DND-41 (cell line): Measurements from ENCODE around the gene BRCA2.

Experiments used
- ATAC-seq: fragments of 200-7000 bp; cut with Tn5 transposase; 3 replicates; pipeline ENCODE4 v1.9.1; 2021; ENCODE audit warnings: low read depth; ENCODE audit not compliant: insufficient read depth
- DNase-seq: peaks from one replicate; pipeline ENCODE4 v3.0.0-alpha.2; 2020
- H2AFZ ChIP-seq: 2 replicates; pipeline ENCODE4 v1.6.0; 2012; ENCODE audit warnings: low read depth, low read length
- H3K27ac ChIP-seq: 2 replicates; pipeline ENCODE4 v1.5.1; 2012; ENCODE audit warnings: low read length, inconsistent platforms
- H3K27me3 ChIP-seq: fragments of 200-600 bp; sonication (generic); 2 replicates; pipeline ENCODE4 v1.6.0; 2012; ENCODE audit warnings: low read length, mild to moderate bottlenecking, inconsistent platforms; ENCODE audit not compliant: insufficient read depth, poor library complexity
- H3K36me3 ChIP-seq: 2 replicates; pipeline ENCODE4 v1.5.1; 2012; ENCODE audit warnings: low read length, inconsistent platforms; ENCODE audit not compliant: insufficient read depth
- H3K4me1 ChIP-seq: 2 replicates; pipeline ENCODE4 v1.5.1; 2012; ENCODE audit warnings: mild to moderate bottlenecking, low read length; ENCODE audit not compliant: insufficient read depth
- H3K4me2 ChIP-seq: 2 replicates; pipeline ENCODE4 v1.6.0; 2012; ENCODE audit warnings: mild to moderate bottlenecking, moderate library complexity, low read length, inconsistent platforms; ENCODE audit not compliant: insufficient read depth
- H3K4me3 ChIP-seq, 2 experiments: fragments of 200-600 bp in 1 of 2; shearing (Covaris generic) in 1 of 2; 2 replicates each; pipeline ENCODE4 v1.5.1; 2012 to 2016; ENCODE audit warnings: inconsistent platforms in 2 of 2, low read length in 2 of 2, mild to moderate bottlenecking in 2 of 2, low read depth in 1 of 2, moderate library complexity in 1 of 2
- H3K79me2 ChIP-seq: 2 replicates; pipeline ENCODE4 v1.6.0; 2012; ENCODE audit warnings: low read length, inconsistent platforms; ENCODE audit not compliant: insufficient read depth
- H3K9ac ChIP-seq: 2 replicates; pipeline ENCODE4 v1.6.0; 2012; ENCODE audit warnings: low read depth, mild to moderate bottlenecking, inconsistent platforms, low read length, moderate library complexity
- H3K9me3 ChIP-seq: 2 replicates; pipeline ENCODE4 v1.5.1; 2012; ENCODE audit warnings: low read length, moderate library complexity, mild to moderate bottlenecking, inconsistent platforms; ENCODE audit not compliant: insufficient read depth, severe bottlenecking
- H4K20me1 ChIP-seq: 2 replicates; pipeline ENCODE4 v1.6.0; 2012; ENCODE audit warnings: low read length; ENCODE audit not compliant: insufficient read depth
- CTCF ChIP-seq: IDR thresholded peaks from 2 replicates; pipeline ENCODE4 v1.5.1; 2012; ENCODE audit warnings: borderline replicate concordance, low read length, moderate library complexity, mild to moderate bottlenecking; ENCODE audit not compliant: poor library complexity, severe bottlenecking; ENCODE audit errors: extremely low read depth
- EZH2 ChIP-seq: IDR thresholded peaks from 3 replicates; pipeline ENCODE4 v1.6.1; 2012; ENCODE audit warnings: borderline replicate concordance, low read depth, mild to moderate bottlenecking, moderate library complexity, low read length, inconsistent platforms; ENCODE audit not compliant: severe bottlenecking

The BRCA2 gene

GRCh38 chr13:32383836-32384618 lies 68.7 kb downstream of the BRCA2 start:
- H4K20me1 ChIP-seq = no peaks in the 10 kb centered on the region
- no peaks in the 10 kb centered on the region for H3K4me1 ChIP-seq
- H3K36me3 ChIP-seq = peaks cover 76% of the 10 kb centered on the region
- H3K9ac ChIP-seq = no peak overlapping the region
- TF ChIP-seq CTCF = no peak
- TF ChIP-seq EZH2 = no peak
- H2AFZ ChIP-seq = no peak overlapping the region
- DNase-seq (no peak), ATAC-seq (no peak)
- H3K27me3 ChIP-seq = no peaks in the 10 kb centered on the region
- no peaks in the 10 kb centered on the region for H3K9me3 ChIP-seq
- no peak overlapping the region for H3K4me2 ChIP-seq
- no peak overlapping the region for H3K27ac ChIP-seq
- H3K79me2 ChIP-seq = no peaks in the 10 kb centered on the region
- H3K4me3 ChIP-seq = no peak overlapping the region

- Histone ChIP-seq H3K4me1 (peaks cover 3% of the 10 kb centered on the region), H3K79me2 (no peaks in the 10 kb centered on the region), H3K27ac (no peak overlapping the region), H3K27me3 (no peaks in the 10 kb centered on the region), H2AFZ (no peak overlapping the region), H3K4me3 (no peak overlapping the region), H4K20me1 (no peaks in the 10 kb centered on the region), H3K9ac (no peak overlapping the region), H3K9me3 (no peaks in the 10 kb centered on the region), H3K4me2 (no peak overlapping the region), H3K36me3 (peaks cover 74% of the 10 kb centered on the region)
- TF ChIP-seq CTCF (no peak), EZH2 (no peak)
- no peak for DNase-seq
- no peak for ATAC-seq
Observed at GRCh38 chr13:32384702-32385101, 69.4 kb downstream of the BRCA2 start.

- Histone ChIP-seq H3K27ac (no peak overlapping the region), H4K20me1 (no peaks in the 10 kb centered on the region), H3K4me3 (no peak overlapping the region), H3K4me1 (peaks cover 8% of the 10 kb centered on the region), H3K27me3 (no peaks in the 10 kb centered on the region), H3K36me3 (peaks cover 69% of the 10 kb centered on the region), H3K4me2 (no peak overlapping the region), H2AFZ (no peak overlapping the region), H3K79me2 (no peaks in the 10 kb centered on the region), H3K9me3 (no peaks in the 10 kb centered on the region), H3K9ac (no peak overlapping the region)
- DNase-seq = no peak
- TF ChIP-seq EZH2 (no peak), CTCF (no peak)
- ATAC-seq = no peak
Observed at GRCh38 chr13:32385410-32385809, 70.1 kb downstream of the BRCA2 start.
